Measurements from ENCODE around the gene ATP10A.

DNA sequence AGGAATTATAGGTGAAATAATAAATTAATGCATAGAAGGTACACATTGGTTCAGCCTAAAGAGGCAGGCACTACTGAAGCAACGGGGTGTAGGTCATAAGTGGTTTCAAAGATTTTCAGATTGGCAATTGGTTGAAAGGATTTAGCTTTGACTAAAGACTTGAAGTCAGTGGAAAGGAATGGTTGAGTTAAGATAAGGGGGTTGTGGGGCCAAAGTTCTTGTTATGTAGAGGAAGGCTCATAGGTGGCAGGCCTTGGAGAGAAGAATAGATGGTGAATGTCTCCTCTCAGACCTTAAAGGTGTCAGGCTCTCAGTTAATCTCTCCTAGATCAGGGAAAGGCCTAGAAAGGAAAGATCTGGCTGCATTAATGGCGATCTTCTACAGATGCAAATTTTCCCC is 209.8 kb downstream of the ATP10A start:
- TF ChIP-seq ZMAT4 (CRISPR knock-in tag; IDR thresholded peaks at IDR 0.05): no peak
- no peak for TF ChIP-seq NFE2L1 (CRISPR knock-in tag; IDR thresholded peaks at IDR 0.05)
- no peak for TF ChIP-seq GTF2I (CRISPR knock-in tag; conservative IDR thresholded peaks at IDR 0.05)
- TF ChIP-seq CTCF (IDR thresholded peaks at IDR 0.05): no peak
- TF ChIP-seq, protein P1, sequence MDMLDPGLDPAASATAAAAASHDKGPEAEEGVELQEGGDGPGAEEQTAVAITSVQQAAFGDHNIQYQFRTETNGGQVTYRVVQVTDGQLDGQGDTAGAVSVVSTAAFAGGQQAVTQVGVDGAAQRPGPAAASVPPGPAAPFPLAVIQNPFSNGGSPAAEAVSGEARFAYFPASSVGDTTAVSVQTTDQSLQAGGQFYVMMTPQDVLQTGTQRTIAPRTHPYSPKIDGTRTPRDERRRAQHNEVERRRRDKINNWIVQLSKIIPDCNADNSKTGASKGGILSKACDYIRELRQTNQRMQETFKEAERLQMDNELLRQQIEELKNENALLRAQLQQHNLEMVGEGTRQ (CRISPR knock-in tag; IDR thresholded peaks at IDR 0.05): no peak
- TF ChIP-seq HMGA2 (CRISPR knock-in tag; IDR thresholded peaks at IDR 0.05): no peak
- TF ChIP-seq ZNF416 (CRISPR knock-in tag; IDR thresholded peaks at IDR 0.05): no peak

Data from WTC11 (cell line).